ENCODE data around the gene CCT7.

DNA sequence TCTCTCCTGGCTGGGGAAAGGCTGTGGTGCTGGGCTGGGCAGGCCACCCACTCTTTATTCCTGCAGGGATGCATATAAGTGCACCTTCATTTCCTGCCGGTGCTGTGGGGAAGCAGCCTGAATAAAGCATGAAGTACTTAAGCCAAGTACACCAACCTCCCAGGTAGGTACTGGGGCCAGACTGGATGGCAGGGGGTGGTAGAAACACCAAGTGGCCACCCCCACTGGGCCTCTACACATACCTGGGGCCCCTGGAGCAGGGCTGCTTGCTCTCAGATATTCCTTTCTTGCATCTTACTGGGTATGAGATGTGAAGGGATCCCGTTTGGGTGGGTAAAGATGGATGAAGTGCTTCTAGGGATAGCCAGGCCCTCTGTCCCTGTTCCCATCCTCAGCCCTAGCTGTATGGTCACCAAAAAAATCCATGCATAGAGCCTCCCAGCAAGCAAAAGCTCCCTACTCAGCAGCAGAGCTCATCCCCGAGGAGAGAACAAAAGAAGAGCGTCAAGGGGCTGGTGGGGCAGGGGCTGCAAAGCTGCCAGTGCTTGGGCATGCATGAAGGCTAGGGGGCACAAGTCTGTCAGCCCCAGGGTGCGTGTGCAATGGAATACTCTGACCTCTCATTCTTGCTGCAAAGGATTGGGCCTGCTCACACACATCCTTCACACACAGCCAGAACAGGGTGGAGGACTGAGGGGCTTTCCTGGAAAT is 22.0 kb downstream of the CCT7 start:
- no peak for TF ChIP-seq EZH2phosphoT487 (IDR thresholded peaks at IDR 0.05; ENCODE audit: borderline replicate concordance, low read length)
- TF ChIP-seq, protein P1, sequence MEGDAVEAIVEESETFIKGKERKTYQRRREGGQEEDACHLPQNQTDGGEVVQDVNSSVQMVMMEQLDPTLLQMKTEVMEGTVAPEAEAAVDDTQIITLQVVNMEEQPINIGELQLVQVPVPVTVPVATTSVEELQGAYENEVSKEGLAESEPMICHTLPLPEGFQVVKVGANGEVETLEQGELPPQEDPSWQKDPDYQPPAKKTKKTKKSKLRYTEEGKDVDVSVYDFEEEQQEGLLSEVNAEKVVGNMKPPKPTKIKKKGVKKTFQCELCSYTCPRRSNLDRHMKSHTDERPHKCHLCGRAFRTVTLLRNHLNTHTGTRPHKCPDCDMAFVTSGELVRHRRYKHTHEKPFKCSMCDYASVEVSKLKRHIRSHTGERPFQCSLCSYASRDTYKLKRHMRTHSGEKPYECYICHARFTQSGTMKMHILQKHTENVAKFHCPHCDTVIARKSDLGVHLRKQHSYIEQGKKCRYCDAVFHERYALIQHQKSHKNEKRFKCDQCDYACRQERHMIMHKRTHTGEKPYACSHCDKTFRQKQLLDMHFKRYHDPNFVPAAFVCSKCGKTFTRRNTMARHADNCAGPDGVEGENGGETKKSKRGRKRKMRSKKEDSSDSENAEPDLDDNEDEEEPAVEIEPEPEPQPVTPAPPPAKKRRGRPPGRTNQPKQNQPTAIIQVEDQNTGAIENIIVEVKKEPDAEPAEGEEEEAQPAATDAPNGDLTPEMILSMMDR (IDR thresholded peaks at IDR 0.05; ENCODE audit: low read depth, low read length, poor library complexity, severe bottlenecking), result no peak

All from DOHH2 (cell line).